ENCODE measurements around the gene THEMIS. TPM values are rescaled to one million over a fixed set of nuclear protein-coding genes. Genes with fewer than 3 reads are reported as not detected.

The THEMIS gene
- total RNA-seq, 1 donor from 2014 or later: 0.08 TPM

- intact Hi-C loops (cut with DNase I): no loop called here
- DNase-seq (ENCODE audit: missing footprints) (no peak), ATAC-seq (no peak)
These were observed 31.7 kb downstream of the THEMIS start for GRCh38 chr6:127869183-127869582.

GRCh38 chr6:127868338-127868737 lies 32.5 kb downstream of the THEMIS start:
- ATAC-seq (no peak), DNase-seq (ENCODE audit: missing footprints) (no peak)
- intact Hi-C loops (cut with DNase I): no loop called here

DNA sequence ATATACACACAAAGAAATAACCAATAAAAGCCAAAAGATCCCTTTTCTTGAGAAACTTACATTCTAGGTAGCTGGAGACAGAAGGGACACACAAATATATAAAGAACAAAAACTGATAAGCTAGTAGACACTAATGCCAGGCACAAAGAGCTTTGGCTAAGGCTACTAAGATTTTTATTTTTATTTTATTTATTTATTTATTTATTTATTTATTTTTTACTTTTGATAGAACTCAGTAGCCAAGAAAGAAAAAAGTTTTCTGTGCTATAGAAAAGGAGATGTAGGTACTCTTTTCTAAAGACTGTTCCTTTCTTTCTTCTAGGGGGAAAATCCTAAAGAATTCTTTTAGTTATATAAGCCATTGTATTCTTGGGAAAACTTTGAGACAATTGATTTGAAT lies 34.1 kb downstream of the THEMIS start:
- DNase-seq (ENCODE audit: missing footprints): no peak
- intact Hi-C loops (cut with DNase I): no loop called here
- ATAC-seq: no peak

DNA sequence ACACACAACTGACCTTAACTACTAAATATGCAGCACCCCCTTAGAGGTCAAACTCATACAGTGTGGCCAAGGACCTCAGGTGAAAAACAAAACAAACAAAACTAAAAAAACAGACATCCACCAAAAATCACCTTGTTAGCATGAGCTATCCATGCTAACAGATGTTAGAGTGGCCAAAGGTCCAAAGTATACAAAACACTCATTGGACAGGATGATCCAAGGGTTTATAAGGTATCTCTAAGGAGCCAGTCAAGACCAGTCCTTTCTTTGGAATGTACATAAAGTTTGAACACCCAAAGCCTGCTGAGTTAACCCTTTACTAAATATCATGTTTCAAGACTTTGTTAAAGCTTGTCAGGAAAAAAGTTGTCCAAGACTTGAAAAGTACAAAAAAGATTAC lies 35.8 kb downstream of the THEMIS start:
- no peak for ATAC-seq
- no peak for DNase-seq (ENCODE audit: missing footprints)

DNA sequence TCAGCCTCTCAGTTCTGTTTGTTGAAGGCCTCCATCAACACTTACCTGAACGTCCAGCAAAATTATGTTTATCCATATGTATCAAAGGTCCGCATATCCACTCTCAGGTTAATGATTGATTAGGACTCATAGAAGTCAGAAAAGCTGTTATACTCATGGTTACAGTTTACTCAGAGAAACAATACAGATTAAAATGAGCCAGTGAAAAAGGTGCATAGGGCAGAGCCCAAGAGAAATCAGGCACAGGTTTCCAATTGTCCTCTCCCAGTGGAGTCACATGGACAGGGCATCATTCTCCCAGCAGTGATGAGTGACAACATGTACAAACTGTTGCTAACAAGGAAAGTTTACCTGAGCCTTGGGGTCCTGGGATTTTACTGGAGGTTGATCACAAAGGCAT lies 36.2 kb downstream of the THEMIS start:
- intact Hi-C loops (cut with DNase I): no loop called here
- DNase-seq (ENCODE audit: missing footprints) (no peak), ATAC-seq (no peak)

More for the DNA sequence above, 35.8 kb downstream of the THEMIS start:
- intact Hi-C loops (cut with DNase I): no loop called here

GRCh38 chr6:127860723-127861122 lies 40.1 kb downstream of the THEMIS start:
- intact Hi-C loops (cut with DNase I): no loop called here
- DNase-seq (ENCODE audit: missing footprints): no peak
- no peak for ATAC-seq

- DNase-seq (ENCODE audit: missing footprints) (no peak), ATAC-seq (no peak)
- intact Hi-C loops (cut with DNase I): loop anchor here (10.0 kb wide), 1 partner anchor 875 kb away; no protein-coding TSS in a partner anchor
These were observed 40.9 kb downstream of the THEMIS start for GRCh38 chr6:127859956-127860355.

DNA sequence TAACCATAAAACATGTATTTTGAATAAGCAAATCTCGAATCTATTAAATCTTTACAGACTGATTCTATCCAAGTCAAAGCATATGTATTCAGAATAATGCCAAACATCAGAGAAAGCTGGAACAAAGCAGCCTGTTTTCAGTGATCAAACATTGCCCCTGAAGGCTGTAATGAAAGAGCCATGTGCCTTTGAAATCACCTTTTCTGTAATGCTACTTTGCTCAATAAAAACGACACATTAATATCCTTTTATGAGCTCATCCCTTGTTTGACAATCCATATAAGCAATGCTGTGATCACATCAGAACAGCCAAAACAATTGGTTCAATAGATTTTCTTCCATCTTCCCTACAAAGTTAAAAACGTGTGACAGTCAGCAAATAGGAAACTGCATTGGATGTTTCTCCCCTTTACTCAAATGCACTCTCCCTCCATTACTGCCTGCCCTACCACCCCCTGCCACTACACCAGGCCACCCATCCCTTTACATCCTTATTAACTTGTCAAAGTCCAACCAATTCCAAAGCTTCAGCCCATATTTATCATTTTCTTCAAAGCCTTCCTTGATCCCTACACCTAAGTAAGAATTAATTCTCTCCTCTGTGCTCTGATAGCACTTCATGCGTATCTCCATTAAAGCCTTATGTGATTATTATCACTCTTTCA lies 42.0 kb downstream of the THEMIS start:
- DNase-seq (ENCODE audit: missing footprints) (no peak), ATAC-seq (no peak)
- intact Hi-C loops (cut with DNase I): loop anchor here (10.0 kb wide), 1 partner anchor 876 kb away; no protein-coding TSS in a partner anchor

- no peak for ATAC-seq
- no peak for DNase-seq (ENCODE audit: missing footprints)
- intact Hi-C loops (cut with DNase I): loop anchor here (10.0 kb wide), 1 partner anchor 878 kb away; no protein-coding TSS in a partner anchor
These were observed 43.7 kb downstream of the THEMIS start for GRCh38 chr6:127857051-127857637.

DNA sequence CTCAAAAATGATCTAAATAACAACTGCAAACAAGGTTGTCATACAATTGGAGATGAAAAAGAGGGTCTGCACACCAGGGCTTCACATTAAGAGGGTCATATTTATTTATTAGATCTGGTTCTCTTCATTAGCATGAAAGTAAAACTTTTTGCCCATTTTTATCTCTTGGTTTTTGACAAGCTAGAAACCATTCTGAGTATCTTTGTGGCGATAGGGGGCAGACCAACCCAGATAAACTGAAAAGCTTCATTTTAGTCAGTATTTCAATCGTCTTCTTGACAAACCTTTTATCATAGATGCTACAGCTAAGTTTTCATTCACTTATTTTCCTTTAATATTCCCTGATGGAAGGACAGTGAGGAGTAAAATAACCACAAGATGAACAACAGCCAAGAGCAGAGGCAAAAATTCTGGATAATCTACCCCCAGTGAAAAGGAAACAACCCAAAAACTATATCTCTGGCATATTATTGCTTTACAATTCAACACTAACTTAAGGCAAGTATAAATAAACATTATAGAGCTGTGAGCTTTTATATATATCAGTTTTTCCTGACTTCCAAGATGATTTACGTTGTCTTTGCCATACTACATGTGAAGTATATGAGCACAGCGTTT lies 45.2 kb downstream of the THEMIS start:
- intact Hi-C loops (cut with DNase I): loop anchor here (10.0 kb wide), 1 partner anchor 879 kb away; no protein-coding TSS in a partner anchor
- DNase-seq (ENCODE audit: missing footprints): no peak
- no peak for ATAC-seq

- DNase-seq (ENCODE audit: missing footprints) (no peak), ATAC-seq (no peak)
- intact Hi-C loops (cut with DNase I): loop anchor here (10.0 kb wide), 1 partner anchor 881 kb away; no protein-coding TSS in a partner anchor
These were observed 46.8 kb downstream of the THEMIS start for GRCh38 chr6:127854009-127854408.

GRCh38 chr6:127851197-127851596 lies 49.7 kb downstream of the THEMIS start:
- DNase-seq (ENCODE audit: missing footprints) (no peak), ATAC-seq (no peak)
- intact Hi-C loops (cut with DNase I): loop anchor here (10.0 kb wide), 1 partner anchor 884 kb away; no protein-coding TSS in a partner anchor

- no peak for DNase-seq (ENCODE audit: missing footprints)
- no peak for ATAC-seq
- intact Hi-C loops (cut with DNase I): no loop called here
These were observed 55.6 kb downstream of the THEMIS start for GRCh38 chr6:127845242-127845641.

DNA sequence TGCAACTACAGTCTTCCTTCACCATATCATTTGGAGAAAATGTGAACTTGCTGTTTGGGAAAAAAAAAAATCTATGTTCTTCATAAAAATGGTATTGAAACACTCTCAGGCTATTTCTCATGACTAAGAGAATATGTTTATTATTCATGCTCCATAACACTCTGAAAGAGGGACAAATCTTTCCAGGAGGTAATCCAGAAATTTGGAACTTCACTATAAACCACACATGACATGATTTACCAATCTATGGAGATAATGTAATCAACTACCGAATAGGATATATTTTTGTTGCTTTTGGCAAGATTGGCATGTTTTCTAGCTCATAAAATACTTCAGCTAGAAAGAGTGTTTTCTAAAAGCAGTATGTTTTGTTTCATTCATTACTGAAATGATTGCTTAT lies 56.3 kb downstream of the THEMIS start:
- intact Hi-C loops (cut with DNase I): no loop called here
- no peak for DNase-seq (ENCODE audit: missing footprints)
- ATAC-seq: no peak

- intact Hi-C loops (cut with DNase I): no loop called here
- no peak for ATAC-seq
- DNase-seq (ENCODE audit: missing footprints): no peak
These were observed 57.3 kb downstream of the THEMIS start for GRCh38 chr6:127843582-127843981.

GRCh38 chr6:127842562-127842961 lies 58.3 kb downstream of the THEMIS start:
- ATAC-seq (no peak), DNase-seq (ENCODE audit: missing footprints) (no peak)
- intact Hi-C loops (cut with DNase I): no loop called here

- ATAC-seq (no peak), DNase-seq (ENCODE audit: missing footprints) (no peak)
- intact Hi-C loops (cut with DNase I): no loop called here
These were observed 59.0 kb downstream of the THEMIS start for GRCh38 chr6:127841811-127842210.

DNA sequence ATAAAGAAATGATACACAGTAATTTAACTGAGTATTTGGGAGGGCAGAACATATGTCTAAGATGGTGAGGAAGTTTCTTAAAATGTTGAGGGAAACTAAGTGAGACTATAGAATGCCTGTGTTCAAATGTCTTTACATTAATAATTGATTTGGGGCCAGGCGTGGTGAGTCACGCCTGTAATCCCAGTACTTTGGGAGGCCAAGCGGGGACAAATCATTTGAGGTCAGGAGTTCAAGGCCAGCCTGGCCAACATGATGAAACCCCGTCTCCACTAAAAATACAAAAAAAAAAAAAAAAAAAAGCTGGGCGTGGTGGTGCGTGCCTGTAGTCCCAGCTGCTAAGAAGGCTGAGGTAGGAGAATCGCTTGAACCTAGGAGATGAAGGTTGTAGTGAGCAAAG lies 66.7 kb downstream of the THEMIS start:
- no peak for DNase-seq (ENCODE audit: missing footprints)
- ATAC-seq: no peak
- intact Hi-C loops (cut with DNase I): no loop called here

DNA sequence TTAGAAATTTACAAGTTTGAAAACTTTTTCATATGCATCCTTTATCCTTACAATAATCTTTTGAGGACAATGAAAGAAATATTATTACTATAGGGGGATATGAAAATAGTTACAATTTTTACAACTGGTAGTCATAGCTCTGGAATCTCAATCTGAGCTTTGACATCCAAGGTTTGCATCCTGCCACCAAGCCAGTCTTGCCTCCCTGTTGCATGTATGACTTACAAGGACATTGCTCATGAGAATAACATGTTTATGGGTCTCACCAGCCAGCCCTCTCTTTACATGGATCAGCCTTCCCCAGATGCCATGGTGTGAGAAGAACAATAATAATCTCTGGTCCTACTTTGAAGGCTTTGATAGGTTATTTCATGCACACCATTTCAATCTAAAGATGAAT lies 67.5 kb downstream of the THEMIS start:
- ATAC-seq (no peak), DNase-seq (ENCODE audit: missing footprints) (no peak)
- intact Hi-C loops (cut with DNase I): no loop called here

- ATAC-seq: no peak
- intact Hi-C loops (cut with DNase I): no loop called here
- no peak for DNase-seq (ENCODE audit: missing footprints)
These were observed 68.5 kb downstream of the THEMIS start for GRCh38 chr6:127832381-127832780.

All from Right ventricle myocardium inferior (tissue), 1 donor.